IMR-90 (cell line): ENCODE data around the gene TBC1D22A. TPM values are rescaled to one million over a fixed set of nuclear protein-coding genes. Genes with fewer than 3 reads are reported as not detected.

Source experiments
- ATAC-seq: fragments of 200-7000 bp; cut with Tn5 transposase; 2 replicates; pipeline ENCODE4 v1.9.1; 2020; ENCODE audit warnings: low read depth, mild to moderate bottlenecking, moderate library complexity
- BruUV-seq: library from RNA; stranded (reverse); fragments of 400-500 nt; replicated peaks from 2 replicates; lab custom pipeline; 2021; lab: Mats Ljungman, UMichigan
- CTCF ChIA-PET: fragments of 300-600 bp; formaldehyde crosslinking; extraction: SDS; loops from one replicate; lab custom pipeline; 2021; ENCODE audit warnings: antibody characterized with exemption; lab: Yijun Ruan, JAX
- POLR2A ChIA-PET: fragments of 300-600 bp; sonication (Branson Sonifier 250); formaldehyde crosslinking; loops from one replicate; lab custom pipeline; 2022; ENCODE audit warnings: antibody characterized with exemption; ENCODE audit not compliant: unreplicated experiment; lab: Charles Lee
- DNase-seq: peaks from one replicate; pipeline ENCODE4 v3.0.0; 2013
- H2AFZ ChIP-seq: replicated peaks from 2 replicates; pipeline ENCODE3; 2013; ENCODE audit warnings: low read length, mild to moderate bottlenecking; ENCODE audit not compliant: poor library complexity
- H2AK5ac ChIP-seq: 2 replicates; pipeline ENCODE4 v1.6.1; 2013; ENCODE audit warnings: low read depth, low read length, inconsistent platforms
- H2AK9ac ChIP-seq: replicated peaks from 2 replicates; pipeline ENCODE3; 2013; ENCODE audit warnings: mild to moderate bottlenecking, low read depth, low read length, moderate library complexity; ENCODE audit not compliant: poor library complexity
- H2BK120ac ChIP-seq: 2 replicates; pipeline ENCODE4 v1.6.1; 2013; ENCODE audit warnings: low read depth, low read length, inconsistent platforms
- H2BK15ac ChIP-seq: 3 replicates; pipeline ENCODE4 v1.6.1; 2013; ENCODE audit warnings: low read depth, low read length, inconsistent platforms
- H2BK20ac ChIP-seq: 2 replicates; pipeline ENCODE4 v1.6.1; 2013; ENCODE audit warnings: low read depth, mild to moderate bottlenecking, inconsistent platforms, low read length, moderate library complexity
- H2BK5ac ChIP-seq: 2 replicates; pipeline ENCODE4 v1.6.1; 2013; ENCODE audit warnings: mild to moderate bottlenecking, low read depth, low read length, inconsistent platforms; ENCODE audit not compliant: poor library complexity, severe bottlenecking
- H3K14ac ChIP-seq: replicated peaks from 2 replicates; pipeline ENCODE4 v1.6.1; 2013; ENCODE audit warnings: low read depth, low read length, inconsistent platforms
- H3K18ac ChIP-seq: 2 replicates; pipeline ENCODE4 v1.6.1; 2013; ENCODE audit warnings: low read depth, low read length, control low read depth
- H3K23ac ChIP-seq: 2 replicates; pipeline ENCODE4 v1.6.1; 2013; ENCODE audit warnings: low read depth, low read length, inconsistent platforms
- H3K27ac ChIP-seq: 2 replicates; pipeline ENCODE4 v1.5.1; 2013; ENCODE audit warnings: mild to moderate bottlenecking, control low read depth, low read length; ENCODE audit not compliant: insufficient read depth
- H3K27me3 ChIP-seq: 2 replicates; pipeline ENCODE4 v1.6.1; 2013; ENCODE audit warnings: low read length; ENCODE audit not compliant: control insufficient read depth, insufficient read depth
- H3K36me3 ChIP-seq: 2 replicates; pipeline ENCODE4 v1.6.1; 2013; ENCODE audit warnings: low read length, mixed read lengths; ENCODE audit not compliant: control insufficient read depth, insufficient read depth
- H3K4ac ChIP-seq: 2 replicates; pipeline ENCODE4 v1.6.1; 2013; ENCODE audit warnings: low read depth, low read length, inconsistent platforms
- H3K4me1 ChIP-seq: 2 replicates; pipeline ENCODE4 v1.6.1; 2013; ENCODE audit warnings: low read length, mixed read lengths; ENCODE audit not compliant: control insufficient read depth, insufficient read depth
- H3K4me2 ChIP-seq: 2 replicates; pipeline ENCODE4 v1.6.1; 2013; ENCODE audit warnings: low read depth, mild to moderate bottlenecking, control low read depth, low read length, moderate library complexity
- H3K4me3 ChIP-seq: 2 replicates; pipeline ENCODE4 v1.5.1; 2013; ENCODE audit warnings: low read depth, mild to moderate bottlenecking, control low read depth, low read length, moderate library complexity; ENCODE audit not compliant: insufficient read depth
- H3K56ac ChIP-seq: 2 replicates; pipeline ENCODE4 v1.6.1; 2013; ENCODE audit warnings: low read length, inconsistent platforms; ENCODE audit not compliant: insufficient read depth; ENCODE audit errors: extremely low read depth
- H3K79me1 ChIP-seq, 2 experiments: 2 replicates each; pipeline ENCODE4 v1.6.1; 2013; ENCODE audit warnings: low read length in 2 of 2, inconsistent platforms in 1 of 2, low read depth in 1 of 2
- H3K9ac ChIP-seq: 2 replicates; pipeline ENCODE4 v1.6.1; 2013; ENCODE audit warnings: low read depth, low read length, control low read depth
- H3K9me1 ChIP-seq: 2 replicates; pipeline ENCODE4 v1.6.1; 2013; ENCODE audit warnings: low read length, inconsistent platforms; ENCODE audit not compliant: insufficient read depth
- H3K9me3 ChIP-seq: 2 replicates; pipeline ENCODE4 v1.6.1; 2013; ENCODE audit warnings: low read length; ENCODE audit not compliant: control insufficient read depth, insufficient read depth
- H4K20me1 ChIP-seq: 2 replicates; pipeline ENCODE4 v1.6.1; 2013; ENCODE audit warnings: low read length, inconsistent platforms; ENCODE audit not compliant: insufficient read depth
- H4K5ac ChIP-seq: 2 replicates; pipeline ENCODE4 v1.6.1; 2013; ENCODE audit warnings: mild to moderate bottlenecking, low read depth, low read length, control low read depth
- H4K8ac ChIP-seq, 2 experiments: 2 replicates each; pipeline ENCODE4 v1.6.1; 2013; ENCODE audit warnings: low read depth in 2 of 2, low read length in 2 of 2, control low read depth in 1 of 2, inconsistent platforms in 1 of 2
- H4K91ac ChIP-seq: 2 replicates; pipeline ENCODE4 v1.6.1; 2013; ENCODE audit warnings: low read depth, low read length, inconsistent platforms; ENCODE audit not compliant: insufficient read depth
- CEBPB ChIP-seq: IDR thresholded peaks from 2 replicates; pipeline ENCODE4 v1.6.1; 2012; ENCODE audit warnings: low read depth, low read length, improper control_type of control experiment
- CHD1 ChIP-seq: IDR thresholded peaks from 2 replicates; pipeline ENCODE4 v1.6.1; 2012; ENCODE audit warnings: low read depth, low read length, improper control_type of control experiment
- MAFK ChIP-seq: IDR thresholded peaks from 2 replicates; pipeline ENCODE4 v1.6.1; 2012; ENCODE audit warnings: low read depth, low read length, improper control_type of control experiment
- MAZ ChIP-seq: IDR thresholded peaks from 2 replicates; pipeline ENCODE4 v1.6.1; 2012; ENCODE audit warnings: low read depth, mild to moderate bottlenecking, low read length, improper control_type of control experiment, moderate library complexity, borderline replicate concordance
- MXI1 ChIP-seq: IDR thresholded peaks from 2 replicates; pipeline ENCODE4 v1.6.1; 2012; ENCODE audit warnings: low read depth, mild to moderate bottlenecking, low read length, moderate library complexity, borderline replicate concordance
- POLR2A ChIP-seq: IDR thresholded peaks from 2 replicates; pipeline ENCODE4 v1.6.1; 2012; ENCODE audit warnings: mild to moderate bottlenecking, low read depth, low read length
- RCOR1 ChIP-seq: IDR thresholded peaks from 2 replicates; pipeline ENCODE4 v1.6.1; 2012; ENCODE audit warnings: mild to moderate bottlenecking, low read length, improper control_type of control experiment; ENCODE audit not compliant: insufficient replicate concordance
- SMC3 ChIP-seq: fragments of 150-350 bp; IDR thresholded peaks from 2 replicates; pipeline ENCODE4 v1.6.1; 2016; ENCODE audit warnings: low read depth, mild to moderate bottlenecking, antibody characterized with exemption, low read length, moderate library complexity
- WGBS, 2 experiments: methylation state at CpG; one replicate each; pipeline versions ENCODE4 v1.1.5 to v1.1.7; 2013; ENCODE audit warnings: missing lambda C conversion rate in 2 of 2; ENCODE audit not compliant: insufficient read length in 1 of 2; ENCODE audit errors: extremely low coverage in 2 of 2; 5-methylcytosine and 5-hydroxymethylcytosine counted together
- dilution Hi-C: fragments of 300-500 bp; cut with HindIII; formaldehyde crosslinking; loops from one replicate; pipeline ENCODE4 v1.14.3; 2018; ENCODE audit warnings: low sequenced_read_pairs; ENCODE audit not compliant: unreplicated experiment
- in situ Hi-C: fragments of 300-500 bp; cut with MboI; formaldehyde crosslinking; loops from 3 replicates; pipeline ENCODE4 v1.14.3; 2019; ENCODE audit warnings: low sequenced_read_pairs, inconsistent platforms, mixed read lengths
- intact Hi-C: fragments of 100-400 bp; cut with micrococcal nuclease; formaldehyde crosslinking; loops from 2 replicates; pipeline ENCODE4 v1.10.0; 2022
- polyA plus RNA-seq, 3 experiments: library from polyadenylated mRNA; depleted of rRNA; stranded (reverse); fragments of >200 nt; gene quantifications; 2 replicates each; pipeline ENCODE4 v1.2.3, GENCODE V29; 2012; ENCODE audit warnings: low replicate concordance in 1 of 3
- total RNA-seq: library from RNA; depleted of rRNA; stranded (reverse); fragments of >200 nt; gene quantifications from 2 replicates; pipeline ENCODE4 v1.2.3, GENCODE V29; 2012
- TF ChIP-seq, protein P1 (sequence below): conservative IDR thresholded peaks from 2 replicates; pipeline ENCODE4 v1.5.1; 2012; ENCODE audit warnings: mild to moderate bottlenecking, low read depth, low read length, improper control_type of control experiment
- TF ChIP-seq, protein P2 (sequence below): fragments of 150-350 bp; IDR thresholded peaks from 2 replicates; pipeline ENCODE4 v1.6.1; 2017; ENCODE audit warnings: mild to moderate bottlenecking, antibody characterized with exemption, low read length, low read depth

The TBC1D22A gene
- total and polyA plus RNA-seq, 2 of the 4 experiments (the other 2 are of a cell fraction), result 9.0 to 16.7 TPM

DNA sequence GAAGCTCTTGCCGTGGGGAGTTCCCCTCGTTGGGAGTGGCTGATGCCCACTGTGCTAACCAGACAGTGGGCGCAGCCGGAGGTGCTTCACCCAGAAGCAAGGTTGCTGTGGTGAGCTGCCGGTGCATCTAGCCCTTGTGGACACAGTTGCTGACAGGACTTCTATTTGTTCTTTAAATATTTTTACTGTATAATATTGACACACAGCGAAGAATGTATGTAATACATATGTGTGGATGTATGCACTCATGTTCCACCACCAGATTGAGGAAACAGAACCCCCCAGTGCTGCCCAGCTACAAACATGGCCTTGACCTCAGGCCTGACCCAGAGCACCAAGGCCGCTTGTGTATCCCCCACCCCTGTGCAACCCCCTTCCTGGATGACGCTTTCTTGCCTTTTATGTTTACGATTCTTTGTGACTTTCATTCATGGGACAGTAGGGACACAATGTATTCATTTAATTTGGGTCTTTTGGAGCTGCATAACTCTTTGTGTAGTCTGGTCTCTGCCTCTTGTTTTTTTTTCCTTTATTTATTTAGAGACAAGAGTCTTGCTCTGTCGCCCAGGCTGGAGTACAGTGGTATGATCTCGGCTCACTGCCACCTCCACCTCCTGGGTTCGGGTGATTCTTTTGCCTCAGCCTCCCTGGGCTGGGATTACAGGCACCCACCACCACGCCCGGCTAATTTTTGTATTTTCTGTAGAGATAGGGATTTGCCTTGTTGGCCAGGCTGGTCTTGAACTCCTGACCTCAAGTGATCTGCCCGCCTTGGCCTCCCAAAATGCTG, 132.6 kb downstream of the TBC1D22A start:
- Histone ChIP-seq H3K4me3 (no peak overlapping the region), H4K8ac (no peak overlapping the region), H2BK15ac (no peak overlapping the region), H2AK5ac (no peak overlapping the region), H3K9ac (no peak overlapping the region), H3K79me1 (peaks cover 9 to 16% of the 10 kb centered on the region in 2 experiments), H4K5ac (no peak overlapping the region), H2AK9ac (no peak overlapping the region), H2BK120ac (no peak overlapping the region), H2AFZ (no peak overlapping the region), H3K4me2 (no peak overlapping the region), H3K27me3 (no peaks in the 10 kb centered on the region), H3K4ac (no peak overlapping the region), H3K18ac (no peak overlapping the region), H3K9me1 (peaks cover 15% of the 10 kb centered on the region), H4K20me1 (peaks cover 6% of the 10 kb centered on the region), H3K36me3 (peaks cover 11% of the 10 kb centered on the region), H3K9me3 (no peaks in the 10 kb centered on the region), H2BK5ac (no peak overlapping the region), H3K23ac (no peak overlapping the region), H3K4me1 (peaks cover 5% of the 10 kb centered on the region; the same call in 1 of the 2 replicates), H2BK20ac (no peak overlapping the region), H3K56ac (no peak overlapping the region), H3K14ac (no peak overlapping the region), H3K27ac (no peak overlapping the region), H4K91ac (no peak overlapping the region)
- no peak for DNase-seq
- no CpG with 5 or more reads among the region's 15 CpGs for WGBS, 2 experiments
- no TSS peak for BruUV-seq
- TF ChIP-seq RCOR1, result no peak
- TF ChIP-seq, protein P1, sequence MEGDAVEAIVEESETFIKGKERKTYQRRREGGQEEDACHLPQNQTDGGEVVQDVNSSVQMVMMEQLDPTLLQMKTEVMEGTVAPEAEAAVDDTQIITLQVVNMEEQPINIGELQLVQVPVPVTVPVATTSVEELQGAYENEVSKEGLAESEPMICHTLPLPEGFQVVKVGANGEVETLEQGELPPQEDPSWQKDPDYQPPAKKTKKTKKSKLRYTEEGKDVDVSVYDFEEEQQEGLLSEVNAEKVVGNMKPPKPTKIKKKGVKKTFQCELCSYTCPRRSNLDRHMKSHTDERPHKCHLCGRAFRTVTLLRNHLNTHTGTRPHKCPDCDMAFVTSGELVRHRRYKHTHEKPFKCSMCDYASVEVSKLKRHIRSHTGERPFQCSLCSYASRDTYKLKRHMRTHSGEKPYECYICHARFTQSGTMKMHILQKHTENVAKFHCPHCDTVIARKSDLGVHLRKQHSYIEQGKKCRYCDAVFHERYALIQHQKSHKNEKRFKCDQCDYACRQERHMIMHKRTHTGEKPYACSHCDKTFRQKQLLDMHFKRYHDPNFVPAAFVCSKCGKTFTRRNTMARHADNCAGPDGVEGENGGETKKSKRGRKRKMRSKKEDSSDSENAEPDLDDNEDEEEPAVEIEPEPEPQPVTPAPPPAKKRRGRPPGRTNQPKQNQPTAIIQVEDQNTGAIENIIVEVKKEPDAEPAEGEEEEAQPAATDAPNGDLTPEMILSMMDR, result no peak
- no peak for TF ChIP-seq CHD1
- no peak for TF ChIP-seq SMC3
- TF ChIP-seq POLR2A, result no peak
- no peak for TF ChIP-seq CEBPB
- TF ChIP-seq, protein P2, sequence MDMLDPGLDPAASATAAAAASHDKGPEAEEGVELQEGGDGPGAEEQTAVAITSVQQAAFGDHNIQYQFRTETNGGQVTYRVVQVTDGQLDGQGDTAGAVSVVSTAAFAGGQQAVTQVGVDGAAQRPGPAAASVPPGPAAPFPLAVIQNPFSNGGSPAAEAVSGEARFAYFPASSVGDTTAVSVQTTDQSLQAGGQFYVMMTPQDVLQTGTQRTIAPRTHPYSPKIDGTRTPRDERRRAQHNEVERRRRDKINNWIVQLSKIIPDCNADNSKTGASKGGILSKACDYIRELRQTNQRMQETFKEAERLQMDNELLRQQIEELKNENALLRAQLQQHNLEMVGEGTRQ, result no peak
- TF ChIP-seq MXI1, result no peak
- no peak for TF ChIP-seq MAZ
- TF ChIP-seq MAFK, result no peak
- CTCF ChIA-PET, result no interaction called here
- no peak for ATAC-seq
- dilution Hi-C loops, result no loop called here
- in situ Hi-C loops, result no loop called here
- intact Hi-C loops, result no loop called here
- POLR2A ChIA-PET, result no interaction called here
